Fibroblast of the aortic adventitia (primary cell): Measurements from ENCODE around the gene ARFGAP1. TPM values are rescaled to one million over a fixed set of nuclear protein-coding genes. Genes with fewer than 3 reads are reported as not detected.

Experiments
- DNase-seq: peaks from one replicate; pipeline ENCODE4 v3.0.0-alpha.2; 2010; ENCODE audit warnings: low read depth
- H3K4me3 ChIP-seq: 2 replicates; pipeline ENCODE4 v1.5.1; 2011; ENCODE audit warnings: low read depth, mild to moderate bottlenecking, control low read depth, low read length, moderate library complexity
- total RNA-seq: library from RNA; depleted of rRNA; stranded (reverse); fragments of >200 nt; gene quantifications from 2 replicates; pipeline ENCODE4 v1.2.3, GENCODE V29; 2012; ENCODE audit warnings: low replicate concordance
- TF ChIP-seq, protein P1 (sequence below): IDR thresholded peaks from 2 replicates; pipeline ENCODE4 v1.5.1; 2011; ENCODE audit warnings: mild to moderate bottlenecking, low read length, control low read depth, inconsistent platforms; ENCODE audit not compliant: insufficient read depth

Gene ARFGAP1
- total RNA-seq, 1 donor, result 45.5 TPM

DNA sequence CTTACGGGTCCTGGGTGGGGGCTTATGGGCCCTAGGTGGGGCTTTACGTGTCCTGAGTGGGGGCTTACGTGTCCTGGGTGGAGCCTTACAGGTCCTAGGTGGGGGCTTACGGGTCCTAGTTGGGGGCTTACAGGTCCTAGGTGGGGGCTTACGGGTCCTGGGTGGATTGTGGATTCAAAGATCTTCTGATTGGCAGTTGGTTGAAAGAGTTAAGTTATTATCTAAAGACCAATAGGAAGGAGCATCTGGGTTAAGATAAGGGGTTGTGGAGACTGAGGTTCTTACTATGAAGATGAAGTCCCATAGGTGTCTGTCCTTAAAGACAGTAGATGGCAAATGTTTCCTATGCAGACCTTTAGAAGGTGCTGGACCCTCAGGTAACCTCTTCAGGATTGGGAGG, 45.4 kb upstream of the ARFGAP1 start:
- DNase-seq, result no peak
- H3K4me3 ChIP-seq, result no peak overlapping the region
- TF ChIP-seq, protein P1, sequence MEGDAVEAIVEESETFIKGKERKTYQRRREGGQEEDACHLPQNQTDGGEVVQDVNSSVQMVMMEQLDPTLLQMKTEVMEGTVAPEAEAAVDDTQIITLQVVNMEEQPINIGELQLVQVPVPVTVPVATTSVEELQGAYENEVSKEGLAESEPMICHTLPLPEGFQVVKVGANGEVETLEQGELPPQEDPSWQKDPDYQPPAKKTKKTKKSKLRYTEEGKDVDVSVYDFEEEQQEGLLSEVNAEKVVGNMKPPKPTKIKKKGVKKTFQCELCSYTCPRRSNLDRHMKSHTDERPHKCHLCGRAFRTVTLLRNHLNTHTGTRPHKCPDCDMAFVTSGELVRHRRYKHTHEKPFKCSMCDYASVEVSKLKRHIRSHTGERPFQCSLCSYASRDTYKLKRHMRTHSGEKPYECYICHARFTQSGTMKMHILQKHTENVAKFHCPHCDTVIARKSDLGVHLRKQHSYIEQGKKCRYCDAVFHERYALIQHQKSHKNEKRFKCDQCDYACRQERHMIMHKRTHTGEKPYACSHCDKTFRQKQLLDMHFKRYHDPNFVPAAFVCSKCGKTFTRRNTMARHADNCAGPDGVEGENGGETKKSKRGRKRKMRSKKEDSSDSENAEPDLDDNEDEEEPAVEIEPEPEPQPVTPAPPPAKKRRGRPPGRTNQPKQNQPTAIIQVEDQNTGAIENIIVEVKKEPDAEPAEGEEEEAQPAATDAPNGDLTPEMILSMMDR, result no peak

DNA sequence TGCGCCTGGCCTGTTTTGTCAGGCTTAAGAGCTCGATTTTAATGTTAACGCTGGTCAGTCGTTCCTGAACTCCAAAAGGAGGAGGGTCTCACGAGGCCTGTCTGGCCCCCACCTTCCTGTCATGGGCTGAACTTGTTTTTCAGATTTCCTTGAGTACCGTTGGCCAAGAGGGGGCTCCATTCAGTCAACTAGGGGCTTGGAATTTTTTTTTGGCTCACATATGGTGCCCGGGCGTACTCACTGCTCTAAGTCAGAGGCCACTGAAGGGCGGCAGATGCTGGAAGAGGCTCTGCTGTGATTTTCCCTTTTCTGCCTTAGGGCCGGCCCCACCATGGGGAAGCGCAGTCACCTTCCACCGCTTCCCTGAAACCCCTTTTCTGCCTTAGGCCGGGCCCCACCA, 43.8 kb upstream of the ARFGAP1 start:
- H3K4me3 ChIP-seq, result no peak overlapping the region
- TF ChIP-seq, protein P1, result no peak
- DNase-seq, result no peak

DNA sequence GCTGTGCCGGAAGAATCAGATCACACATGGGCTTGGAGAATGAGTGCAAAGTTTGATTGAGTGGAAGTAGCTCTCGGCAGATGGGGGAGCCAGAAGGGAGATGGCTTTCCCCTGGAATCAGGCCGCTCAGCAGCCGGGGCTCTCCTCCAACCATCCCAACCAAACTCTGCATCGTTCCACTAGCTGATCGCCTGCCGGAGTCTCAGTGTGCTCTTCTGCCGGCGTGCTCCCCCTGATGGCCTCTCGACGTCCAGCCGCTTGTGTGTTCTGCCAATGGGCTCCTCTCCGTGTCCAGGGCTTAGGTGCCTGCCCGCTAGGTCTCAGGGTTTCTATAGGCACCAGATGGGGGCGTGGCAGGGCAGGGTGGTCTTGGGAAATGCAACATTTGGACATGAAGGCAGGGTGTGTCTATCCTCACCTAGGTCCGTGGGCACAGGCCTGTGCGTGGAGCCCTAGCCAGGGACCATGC, 41.8 kb upstream of the ARFGAP1 start:
- DNase-seq, result peak; percentile 65
- no peak overlapping the region for H3K4me3 ChIP-seq
- TF ChIP-seq, protein P1, result peak; percentile 78

DNA sequence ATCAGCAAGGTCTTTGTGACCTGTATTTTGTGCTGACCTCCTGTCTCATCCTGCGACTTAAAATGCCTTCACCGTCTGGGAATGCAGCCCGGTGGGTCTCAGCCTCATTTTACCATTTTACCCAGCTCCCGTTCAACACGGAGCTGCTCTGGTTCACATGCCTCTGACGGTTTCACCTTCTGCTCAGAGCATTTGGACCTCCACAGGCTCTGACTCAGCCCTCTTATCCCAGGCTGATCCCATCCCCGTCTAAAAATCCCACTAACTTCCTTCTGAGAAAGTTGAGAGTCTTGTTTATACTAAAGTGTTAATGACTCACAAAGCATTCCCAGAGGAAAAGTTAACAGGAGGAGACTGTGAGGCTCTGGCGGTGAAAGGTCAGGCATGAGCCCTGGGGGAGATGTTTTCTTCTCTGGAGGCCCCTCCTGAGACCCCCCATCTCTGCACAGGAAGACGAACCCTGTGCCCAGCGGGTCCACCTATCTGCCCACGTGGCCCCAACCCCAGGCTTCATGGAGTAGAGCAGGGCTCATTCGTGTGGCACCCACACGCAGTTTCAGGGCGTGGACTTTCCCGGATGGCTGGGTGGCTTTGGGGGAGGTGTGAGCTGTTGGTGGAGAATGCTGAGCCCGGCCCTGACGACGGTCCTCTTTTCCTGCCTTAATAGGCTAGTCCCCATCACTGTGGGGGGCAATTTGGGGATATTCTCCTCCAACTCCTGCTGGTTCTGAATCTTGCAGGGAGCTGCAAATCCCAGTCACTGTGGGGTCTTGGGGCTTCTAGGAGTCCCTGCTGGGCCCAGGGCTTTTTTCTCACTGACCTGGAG, 40.2 kb upstream of the ARFGAP1 start:
- DNase-seq, result peak; percentile 85
- no peak overlapping the region for H3K4me3 ChIP-seq
- TF ChIP-seq, protein P1, result no peak

DNA sequence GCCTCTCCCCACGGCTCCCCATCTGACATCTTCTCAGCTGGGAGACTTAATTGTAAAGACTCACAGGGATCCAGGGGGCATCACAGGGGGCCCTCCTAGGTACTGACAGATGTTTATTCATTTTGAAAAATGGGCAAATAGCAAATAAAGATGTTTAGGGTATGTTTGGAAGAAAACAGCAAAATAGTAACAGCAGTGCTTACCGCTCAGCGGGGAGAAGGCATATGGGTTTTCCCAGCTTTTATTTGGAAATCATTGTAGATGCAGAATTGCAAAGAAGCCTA, 39.6 kb upstream of the ARFGAP1 start:
- no peak overlapping the region for H3K4me3 ChIP-seq
- no peak for DNase-seq
- TF ChIP-seq, protein P1, result no peak

DNA sequence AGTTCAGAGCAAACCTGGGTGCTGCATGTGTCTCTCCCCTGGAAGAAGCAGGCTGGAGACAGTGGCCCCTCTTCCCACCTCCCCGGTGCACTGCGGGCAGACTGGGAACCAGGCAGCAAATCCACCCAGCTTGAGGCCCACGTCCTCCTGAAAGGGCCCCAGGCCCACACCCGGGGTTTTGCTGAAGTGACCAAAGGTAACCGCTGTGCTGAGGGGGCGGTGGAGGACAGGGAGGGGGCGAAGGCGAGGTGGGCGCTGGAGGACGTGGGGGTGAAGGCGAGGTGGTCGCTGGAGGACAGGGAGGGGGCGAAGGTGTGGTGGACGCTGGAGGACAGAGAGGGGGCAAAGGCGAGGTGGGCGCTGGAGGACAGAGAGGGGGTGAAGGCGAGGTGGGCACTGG, 38.7 kb upstream of the ARFGAP1 start:
- DNase-seq, result no peak
- TF ChIP-seq, protein P1, result no peak
- no peak overlapping the region for H3K4me3 ChIP-seq

DNA sequence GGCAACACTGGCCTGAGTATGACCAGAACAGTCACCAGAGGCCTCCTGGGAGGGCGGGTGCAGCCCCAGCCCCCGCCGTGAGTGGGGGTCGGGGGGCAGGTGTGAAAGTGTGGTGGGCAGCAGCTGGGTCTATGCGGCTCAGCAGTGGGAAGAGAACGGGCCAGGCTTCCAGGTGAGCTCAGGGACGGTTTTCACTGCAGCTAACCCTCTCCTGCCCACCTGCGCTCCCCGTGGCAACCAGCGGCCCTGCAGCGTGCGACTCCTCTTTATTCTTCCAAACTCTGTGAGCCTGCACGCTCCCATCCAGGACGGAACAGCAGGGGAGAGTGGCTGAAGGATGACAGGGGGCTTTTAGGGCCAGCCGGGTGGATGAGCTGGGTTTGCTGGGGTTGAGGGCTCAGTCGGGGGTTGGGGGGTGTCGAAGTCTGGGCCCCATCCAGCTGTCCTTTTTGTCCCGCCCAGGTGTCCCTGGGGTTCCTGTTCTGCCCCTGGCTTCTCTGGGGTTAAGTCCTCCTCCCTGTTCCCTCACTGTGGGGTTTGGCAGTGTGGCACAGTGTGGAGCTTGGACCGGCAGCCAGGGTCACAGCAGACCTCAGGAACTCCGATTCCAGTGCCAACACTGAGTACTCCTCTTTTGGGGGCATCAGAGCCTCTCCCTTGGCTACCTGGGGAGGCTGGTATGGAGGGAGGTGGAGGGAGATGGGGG, 37.8 kb upstream of the ARFGAP1 start:
- DNase-seq, result no peak
- TF ChIP-seq, protein P1, result peak; percentile 43
- no peak overlapping the region for H3K4me3 ChIP-seq
